ENCODE data around the gene SPATA24. TPM values are rescaled to one million over a fixed set of nuclear protein-coding genes. Genes with fewer than 3 reads are reported as not detected.

SPATA24 gene
- total RNA-seq, 1 donor from 2014 or later, result 12.0 TPM

GRCh38 chr5:139438707-139439012, 34.8 kb upstream of the SPATA24 start:
- Histone ChIP-seq H3K36me3 (ENCODE audit: control insufficient read depth in 3 of 3, insufficient read depth in 3 of 3, low read length in 3 of 3) (peaks cover 7 to 16% (median 9%) of the 10 kb centered on the region in 3 donors), H3K9me3 (ENCODE audit: control insufficient read depth in 3 of 3, low read length in 3 of 3) (no peaks in the 10 kb centered on the region), H3K27me3 (ENCODE audit: control insufficient read depth in 3 of 3, insufficient read depth in 3 of 3, low read length in 3 of 3) (no peaks in the 10 kb centered on the region), H3K27ac (ENCODE audit: low read depth, low read length) (peak overlapping the region; percentile 99), H3K4me3 (ENCODE audit: low read length in 3 of 3) (peak overlapping the region; percentile 99), H3K4me1 (ENCODE audit: control insufficient read depth in 3 of 3, insufficient read depth in 3 of 3, low read length in 3 of 3) (peaks cover 10 to 16% (median 10%) of the 10 kb centered on the region in 3 donors), H3K9ac (ENCODE audit: low read depth in 1 of 3, low read length in 3 of 3) (peak overlapping the region; percentile 86 to 100 (median 98))

GRCh38 chr5:139435676-139436075, 31.8 kb upstream of the SPATA24 start:
- H3K36me3 ChIP-seq (ENCODE audit: control insufficient read depth in 3 of 3, insufficient read depth in 3 of 3, low read length in 3 of 3), result peaks cover 7 to 22% (median 14%) of the 10 kb centered on the region in 3 donors
- no peaks in the 10 kb centered on the region for H3K27me3 ChIP-seq (ENCODE audit: control insufficient read depth in 3 of 3, insufficient read depth in 3 of 3, low read length in 3 of 3)
- H3K9ac ChIP-seq (ENCODE audit: low read depth in 1 of 3, low read length in 3 of 3), result no peak overlapping the region
- H3K4me1 ChIP-seq (ENCODE audit: control insufficient read depth in 3 of 3, insufficient read depth in 3 of 3, low read length in 3 of 3), result peaks cover 10 to 16% (median 10%) of the 10 kb centered on the region in 3 donors
- no peak overlapping the region for H3K27ac ChIP-seq (ENCODE audit: low read depth, low read length)
- H3K4me3 ChIP-seq (ENCODE audit: low read length in 3 of 3), result no peak overlapping the region
- no peaks in the 10 kb centered on the region for H3K9me3 ChIP-seq (ENCODE audit: control insufficient read depth in 3 of 3, low read length in 3 of 3)

DNA sequence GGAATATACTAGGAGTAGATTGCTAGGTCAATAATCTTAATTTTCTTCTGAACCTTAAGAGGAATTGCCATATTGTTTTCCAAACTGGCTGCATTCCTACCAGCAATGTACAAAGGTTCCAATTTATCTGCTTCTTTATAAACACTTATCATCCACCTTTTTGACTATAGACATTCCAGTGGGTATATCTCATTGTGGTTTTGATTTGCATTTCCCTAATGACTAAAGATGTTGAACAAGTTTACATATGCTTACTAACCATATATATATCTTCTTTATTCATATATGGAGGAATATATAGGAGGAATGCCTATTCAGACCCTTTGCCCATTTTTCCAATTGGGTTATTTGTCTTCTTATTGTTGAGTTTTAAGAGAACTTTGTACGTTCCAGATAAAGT, 27.8 kb upstream of the SPATA24 start:
- Histone ChIP-seq H3K36me3 (ENCODE audit: control insufficient read depth in 3 of 3, insufficient read depth in 3 of 3, low read length in 3 of 3) (peaks cover 8 to 24% (median 11%) of the 10 kb centered on the region in 3 donors), H3K9ac (ENCODE audit: low read depth in 1 of 3, low read length in 3 of 3) (no peak overlapping the region), H3K4me1 (ENCODE audit: control insufficient read depth in 3 of 3, insufficient read depth in 3 of 3, low read length in 3 of 3) (no peaks in the 10 kb centered on the region), H3K27ac (ENCODE audit: low read depth, low read length) (no peak overlapping the region), H3K9me3 (ENCODE audit: control insufficient read depth in 3 of 3, low read length in 3 of 3) (no peaks in the 10 kb centered on the region), H3K4me3 (ENCODE audit: low read length in 3 of 3) (no peak overlapping the region), H3K27me3 (ENCODE audit: control insufficient read depth in 3 of 3, insufficient read depth in 3 of 3, low read length in 3 of 3) (no peaks in the 10 kb centered on the region)

- no peak overlapping the region for H3K27ac ChIP-seq (ENCODE audit: low read depth, low read length)
Observed at GRCh38 chr5:139430015-139430414, 26.1 kb upstream of the SPATA24 start.

GRCh38 chr5:139426203-139426885, 22.5 kb upstream of the SPATA24 start:
- Histone ChIP-seq H3K4me3 (ENCODE audit: low read length in 3 of 3) (no peak overlapping the region), H3K9me3 (ENCODE audit: control insufficient read depth in 3 of 3, low read length in 3 of 3) (no peaks in the 10 kb centered on the region), H3K27ac (ENCODE audit: low read depth, low read length) (peak overlapping the region; percentile 31), H3K4me1 (ENCODE audit: control insufficient read depth in 3 of 3, insufficient read depth in 3 of 3, low read length in 3 of 3) (peaks cover 5 to 23% (median 12%) of the 10 kb centered on the region in 3 donors), H3K36me3 (ENCODE audit: control insufficient read depth in 3 of 3, insufficient read depth in 3 of 3, low read length in 3 of 3) (peaks cover 3 to 19% (median 17%) of the 10 kb centered on the region in 3 donors), H3K27me3 (ENCODE audit: control insufficient read depth in 3 of 3, insufficient read depth in 3 of 3, low read length in 3 of 3) (no peaks in the 10 kb centered on the region), H3K9ac (ENCODE audit: low read depth in 1 of 3, low read length in 3 of 3) (peak overlapping the region in 1 of 3 donors; percentile 40)

More at GRCh38 chr5:139430015-139430414, 26.1 kb upstream of the SPATA24 start:
- Histone ChIP-seq H3K9ac (ENCODE audit: low read depth in 1 of 3, low read length in 3 of 3) (no peak overlapping the region), H3K9me3 (ENCODE audit: control insufficient read depth in 3 of 3, low read length in 3 of 3) (no peaks in the 10 kb centered on the region), H3K27me3 (ENCODE audit: control insufficient read depth in 3 of 3, insufficient read depth in 3 of 3, low read length in 3 of 3) (no peaks in the 10 kb centered on the region), H3K4me3 (ENCODE audit: low read length in 3 of 3) (no peak overlapping the region), H3K36me3 (ENCODE audit: control insufficient read depth in 3 of 3, insufficient read depth in 3 of 3, low read length in 3 of 3) (peaks cover 8 to 21% (median 11%) of the 10 kb centered on the region in 3 donors), H3K4me1 (ENCODE audit: control insufficient read depth in 3 of 3, insufficient read depth in 3 of 3, low read length in 3 of 3) (peaks cover 5 to 15% (median 5%) of the 10 kb centered on the region in 3 donors)

GRCh38 chr5:139425497-139425896, 21.6 kb upstream of the SPATA24 start:
- Histone ChIP-seq H3K4me1 (ENCODE audit: control insufficient read depth in 3 of 3, insufficient read depth in 3 of 3, low read length in 3 of 3) (peaks cover 5 to 23% (median 12%) of the 10 kb centered on the region in 3 donors), H3K9me3 (ENCODE audit: control insufficient read depth in 3 of 3, low read length in 3 of 3) (no peaks in the 10 kb centered on the region), H3K9ac (ENCODE audit: low read depth in 1 of 3, low read length in 3 of 3) (peak overlapping the region in 2 of 3 donors; percentile 7 to 23), H3K36me3 (ENCODE audit: control insufficient read depth in 3 of 3, insufficient read depth in 3 of 3, low read length in 3 of 3) (peaks cover 3 to 20% (median 17%) of the 10 kb centered on the region in 3 donors), H3K27ac (ENCODE audit: low read depth, low read length) (peak overlapping the region; percentile 31), H3K27me3 (ENCODE audit: control insufficient read depth in 3 of 3, insufficient read depth in 3 of 3, low read length in 3 of 3) (no peaks in the 10 kb centered on the region), H3K4me3 (ENCODE audit: low read length in 3 of 3) (no peak overlapping the region)

GRCh38 chr5:139422307-139422893, 18.5 kb upstream of the SPATA24 start:
- H3K27ac ChIP-seq (ENCODE audit: low read depth, low read length), result no peak overlapping the region
- peaks cover 2 to 17% (median 11%) of the 10 kb centered on the region in 3 donors for H3K36me3 ChIP-seq (ENCODE audit: control insufficient read depth in 3 of 3, insufficient read depth in 3 of 3, low read length in 3 of 3)

GRCh38 chr5:139419226-139420192, 15.6 kb upstream of the SPATA24 start:
- peak overlapping the region in 1 of 3 donors; percentile 1 for H3K4me3 ChIP-seq (ENCODE audit: low read length in 3 of 3)
- peaks cover 2 to 11% (median 8%) of the 10 kb centered on the region in 3 donors for H3K36me3 ChIP-seq (ENCODE audit: control insufficient read depth in 3 of 3, insufficient read depth in 3 of 3, low read length in 3 of 3)
- peak overlapping the region; percentile 24 to 76 (median 41) for H3K9ac ChIP-seq (ENCODE audit: low read depth in 1 of 3, low read length in 3 of 3)
- no peaks in the 10 kb centered on the region for H3K9me3 ChIP-seq (ENCODE audit: control insufficient read depth in 3 of 3, low read length in 3 of 3)
- H3K4me1 ChIP-seq (ENCODE audit: control insufficient read depth in 3 of 3, insufficient read depth in 3 of 3, low read length in 3 of 3), result peaks cover 53 to 60% (median 54%) of the 10 kb centered on the region in 3 donors
- H3K27ac ChIP-seq (ENCODE audit: low read depth, low read length), result peak overlapping the region; percentile 87
- no peaks in the 10 kb centered on the region for H3K27me3 ChIP-seq (ENCODE audit: control insufficient read depth in 3 of 3, insufficient read depth in 3 of 3, low read length in 3 of 3)

More at GRCh38 chr5:139422307-139422893, 18.5 kb upstream of the SPATA24 start:
- H3K9me3 ChIP-seq (ENCODE audit: control insufficient read depth in 3 of 3, low read length in 3 of 3), result no peaks in the 10 kb centered on the region
- H3K9ac ChIP-seq (ENCODE audit: low read depth in 1 of 3, low read length in 3 of 3), result no peak overlapping the region
- no peak overlapping the region for H3K4me3 ChIP-seq (ENCODE audit: low read length in 3 of 3)
- no peaks in the 10 kb centered on the region for H3K27me3 ChIP-seq (ENCODE audit: control insufficient read depth in 3 of 3, insufficient read depth in 3 of 3, low read length in 3 of 3)
- peaks cover 28 to 50% (median 36%) of the 10 kb centered on the region in 3 donors for H3K4me1 ChIP-seq (ENCODE audit: control insufficient read depth in 3 of 3, insufficient read depth in 3 of 3, low read length in 3 of 3)

DNA sequence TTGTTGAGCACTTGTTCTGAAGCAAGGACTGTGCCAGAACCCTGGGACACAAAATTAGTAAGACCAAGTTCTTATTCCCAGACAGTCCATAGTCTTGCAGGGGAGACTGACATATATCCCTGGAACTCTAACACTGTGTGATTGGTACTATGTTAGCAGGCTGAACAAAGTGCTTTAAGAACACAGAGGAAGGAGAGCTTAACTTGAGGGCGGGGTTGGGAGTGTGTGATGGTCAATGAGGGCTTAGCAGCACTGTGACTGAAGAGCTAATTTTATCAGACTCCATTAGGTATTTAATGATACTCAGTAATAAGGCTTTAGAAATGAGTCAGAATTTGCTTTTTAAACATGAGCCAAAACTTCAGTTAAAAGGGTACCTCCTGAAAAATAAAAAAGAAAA, 14.9 kb upstream of the SPATA24 start:
- Histone ChIP-seq H3K4me3 (ENCODE audit: low read length in 3 of 3) (peak overlapping the region in 1 of 3 donors; percentile 1), H3K4me1 (ENCODE audit: control insufficient read depth in 3 of 3, insufficient read depth in 3 of 3, low read length in 3 of 3) (peaks cover 57 to 67% (median 59%) of the 10 kb centered on the region in 3 donors), H3K36me3 (ENCODE audit: control insufficient read depth in 3 of 3, insufficient read depth in 3 of 3, low read length in 3 of 3) (peaks cover 2 to 10% (median 5%) of the 10 kb centered on the region in 3 donors), H3K9me3 (ENCODE audit: control insufficient read depth in 3 of 3, low read length in 3 of 3) (no peaks in the 10 kb centered on the region), H3K9ac (ENCODE audit: low read depth in 1 of 3, low read length in 3 of 3) (peak overlapping the region; percentile 39 to 76 (median 44)), H3K27me3 (ENCODE audit: control insufficient read depth in 3 of 3, insufficient read depth in 3 of 3, low read length in 3 of 3) (no peaks in the 10 kb centered on the region), H3K27ac (ENCODE audit: low read depth, low read length) (peak overlapping the region; percentile 87)

Data from skeletal muscle tissue (tissue), 4 donors.